SKM-1 (cell line): Measurements from ENCODE around the gene PRDM2.
"Not testable (repeated sequence)": the region's sequence is repeated elsewhere in the genome, so short reads cannot be mapped to it uniquely, and the experiment has no call there.

Experiments
- DNase-seq: peaks from one replicate; lab custom pipeline; 2025; ENCODE audit not compliant: unreplicated experiment; lab: John Stamatoyannopoulos, UW

PRDM2 gene

DNA sequence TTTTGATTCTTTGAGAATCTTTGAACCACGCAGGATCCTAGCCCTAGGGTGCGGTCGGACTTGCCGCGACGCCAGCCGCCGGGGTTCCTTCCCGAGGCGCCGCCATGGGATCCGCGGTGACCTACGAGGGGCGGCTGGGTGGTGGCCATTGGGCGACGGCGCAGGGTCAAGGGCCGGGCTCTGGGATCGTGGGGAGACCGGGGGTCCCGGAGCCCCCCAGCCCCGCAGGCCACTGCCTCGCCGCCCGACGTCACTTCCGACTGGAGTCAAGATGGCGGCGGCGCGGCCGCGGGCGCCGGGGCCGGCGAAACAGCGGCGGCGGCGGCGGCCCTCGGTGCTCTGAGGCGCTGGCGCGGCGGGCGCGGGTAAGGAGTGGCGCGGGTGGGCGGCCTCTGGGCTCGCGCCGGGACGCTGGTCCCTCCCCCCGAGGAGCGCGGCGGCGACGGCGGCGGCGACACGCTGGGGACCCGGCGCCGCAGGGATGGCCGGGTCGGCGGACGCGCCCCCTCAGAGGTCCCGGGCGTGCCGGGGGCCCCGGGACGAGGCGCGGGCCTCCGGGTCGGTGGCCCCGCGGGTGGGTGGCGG lies at the start of gene PRDM2:
Gene PRDM2, plus strand, starts transcription at position 253 of the 585 bp plus-strand sequence. CDS start 15,418 bp downstream, outside the sequence.
- no peak for DNase-seq

GRCh38 chr1:13651279-13651678 lies 48.7 kb upstream of the PRDM2 start:
- DNase-seq, result no peak

- DNase-seq, result no peak
These were observed 47.8 kb upstream of the PRDM2 start for GRCh38 chr1:13652238-13652637.

GRCh38 chr1:13661539-13661938 lies 38.4 kb upstream of the PRDM2 start:
- no peak for DNase-seq

- DNase-seq, result no peak
These were observed 37.5 kb upstream of the PRDM2 start for GRCh38 chr1:13662493-13662892.

GRCh38 chr1:13663969-13664368 lies 36.0 kb upstream of the PRDM2 start:
- DNase-seq, result no peak

DNA sequence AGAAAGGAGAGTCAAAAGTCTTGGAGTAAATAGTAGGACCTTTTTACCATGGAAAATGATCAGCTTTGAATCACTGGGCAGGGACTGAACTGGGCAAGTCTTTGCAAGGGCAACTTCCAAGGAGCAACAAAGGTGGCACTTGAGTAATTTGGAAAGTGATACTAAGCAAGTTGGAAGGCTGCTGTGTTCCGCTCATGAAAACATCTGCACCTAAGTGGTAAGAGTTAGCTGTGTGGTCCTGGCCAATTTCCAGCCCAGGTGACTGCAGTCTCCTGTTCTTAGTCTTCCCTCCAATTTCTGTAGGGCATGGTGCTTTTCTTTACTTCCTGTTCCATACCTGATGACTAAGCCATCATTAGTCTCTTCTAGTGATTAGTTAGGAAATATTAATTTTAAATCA lies 35.5 kb upstream of the PRDM2 start:
- DNase-seq, result no peak

DNA sequence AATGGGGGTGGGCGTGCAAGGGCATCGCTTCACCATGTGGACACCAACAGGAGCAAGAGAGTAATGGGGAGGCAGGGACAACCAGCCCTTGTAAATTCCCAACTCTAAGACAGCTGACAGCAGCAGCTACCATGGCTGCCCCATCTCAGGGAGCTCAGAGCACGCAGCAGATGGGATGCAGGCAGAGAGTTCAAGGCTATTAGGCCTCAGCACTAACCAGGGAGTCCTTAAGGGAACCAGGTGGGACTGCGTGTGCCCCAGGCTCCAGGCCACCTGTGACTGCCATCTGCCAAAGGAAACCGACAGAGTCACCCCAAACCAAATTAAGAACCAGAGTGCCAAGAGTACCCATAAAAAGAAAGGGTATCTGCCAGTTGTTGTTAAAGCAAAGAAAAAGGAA lies 33.7 kb upstream of the PRDM2 start:
- no peak for DNase-seq

- DNase-seq, result no peak
These were observed 32.3 kb upstream of the PRDM2 start for GRCh38 chr1:13667691-13668090.

- no peak for DNase-seq
These were observed 25.6 kb upstream of the PRDM2 start for GRCh38 chr1:13674377-13674776.

DNA sequence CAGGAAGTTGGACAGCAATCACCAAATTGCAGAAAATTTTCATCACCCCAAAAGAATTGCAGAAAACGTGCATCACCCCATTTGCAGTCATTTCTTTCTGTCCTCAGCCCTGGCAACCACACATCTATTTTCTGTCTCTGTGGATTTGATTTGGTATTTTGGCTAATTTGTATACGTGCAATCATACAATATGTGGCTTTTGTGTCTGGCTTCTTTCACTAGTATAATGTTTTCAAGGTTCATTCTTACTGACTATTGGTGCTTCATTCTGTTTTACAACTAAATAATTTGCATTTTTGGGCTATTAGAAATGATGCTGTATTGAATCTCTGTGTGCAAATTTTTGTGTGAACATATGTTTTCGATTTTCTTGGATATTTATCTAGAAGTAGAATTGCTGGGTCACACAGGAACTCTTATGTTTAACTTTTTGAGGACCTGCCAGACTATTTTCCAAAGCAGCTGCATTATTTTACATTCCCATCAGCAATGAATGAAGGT lies 24.8 kb upstream of the PRDM2 start:
- DNase-seq, result no peak

GRCh38 chr1:13677896-13678295 lies 22.1 kb upstream of the PRDM2 start:
- no peak for DNase-seq

DNA sequence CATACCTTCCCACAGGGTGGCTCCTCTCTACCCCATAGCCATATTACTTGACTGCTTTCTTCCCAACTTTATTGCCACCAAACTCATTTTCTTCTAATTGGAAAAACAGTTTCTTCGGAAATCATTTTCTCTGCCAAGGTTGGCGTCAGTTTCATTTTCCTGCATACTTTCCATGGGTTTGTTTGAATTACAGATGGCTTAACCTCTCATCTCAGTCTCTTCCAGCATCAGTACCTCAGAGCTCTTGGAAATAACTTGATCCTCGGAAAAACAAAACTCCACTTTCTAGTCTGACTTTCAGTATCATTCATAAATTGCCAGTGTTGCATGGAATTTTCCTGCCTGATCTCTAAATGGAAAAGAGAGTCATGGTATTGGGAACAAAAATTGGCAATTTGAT lies 20.3 kb upstream of the PRDM2 start:
- no peak for DNase-seq

GRCh38 chr1:13680609-13681008 lies 19.4 kb upstream of the PRDM2 start:
- DNase-seq, result not testable (repeated sequence)

DNA sequence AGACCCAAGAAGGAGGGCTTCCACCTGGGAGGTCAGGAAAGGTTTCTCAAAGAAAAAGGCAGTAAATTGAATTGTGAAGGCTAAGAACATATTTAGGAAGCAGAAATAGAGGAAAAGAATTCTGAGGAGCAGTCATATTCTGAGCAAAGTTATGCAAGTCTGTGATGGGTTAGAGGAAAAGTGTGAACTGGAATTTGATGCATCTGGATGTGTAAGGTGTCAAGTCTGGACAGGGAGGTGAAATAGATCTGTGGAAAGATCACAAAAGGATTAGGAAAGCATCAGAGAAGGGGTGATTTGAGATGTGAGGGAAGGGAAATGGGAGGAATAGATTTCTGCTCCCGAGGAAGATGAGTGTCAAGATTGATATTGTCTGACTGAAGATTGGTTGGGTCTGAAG lies 18.1 kb upstream of the PRDM2 start:
- no peak for DNase-seq

DNA sequence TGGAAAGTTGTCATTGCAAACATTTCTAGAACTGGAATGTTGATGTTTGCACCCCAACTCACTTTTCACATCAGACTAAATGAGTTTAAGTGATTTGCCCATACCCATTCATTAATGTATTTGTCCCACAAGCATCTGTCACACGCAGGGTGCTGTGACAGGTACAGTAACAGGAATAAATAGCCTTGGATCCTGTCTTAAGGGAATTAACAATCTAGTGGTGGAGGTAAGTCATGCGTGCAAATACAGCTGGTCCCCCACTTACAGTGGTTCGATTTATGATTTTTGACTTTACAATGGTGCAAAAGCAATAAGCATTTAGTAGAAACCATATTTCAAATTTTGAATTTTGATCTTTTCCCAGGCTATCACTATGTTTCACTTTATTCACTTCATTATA lies 17.5 kb upstream of the PRDM2 start:
- DNase-seq, result no peak

DNA sequence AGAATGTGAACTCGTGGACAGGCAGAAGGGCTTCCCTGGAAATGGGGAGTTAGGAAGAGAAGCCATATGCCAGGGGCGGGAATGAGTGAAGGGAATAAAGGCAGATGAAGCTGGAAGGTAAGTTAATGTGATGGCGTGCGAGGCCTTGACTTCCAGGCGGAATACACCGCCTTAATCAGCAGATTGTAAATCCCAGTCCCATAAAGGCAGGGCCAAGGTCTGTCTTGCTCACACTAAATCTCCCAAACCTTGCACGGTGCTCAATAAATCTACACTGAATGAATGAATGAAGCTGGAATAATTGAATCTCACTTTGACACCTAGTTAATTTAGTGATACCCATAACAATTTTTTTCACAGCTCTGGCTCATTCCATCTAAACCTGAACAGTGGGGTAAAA lies 16.8 kb upstream of the PRDM2 start:
- no peak for DNase-seq

DNA sequence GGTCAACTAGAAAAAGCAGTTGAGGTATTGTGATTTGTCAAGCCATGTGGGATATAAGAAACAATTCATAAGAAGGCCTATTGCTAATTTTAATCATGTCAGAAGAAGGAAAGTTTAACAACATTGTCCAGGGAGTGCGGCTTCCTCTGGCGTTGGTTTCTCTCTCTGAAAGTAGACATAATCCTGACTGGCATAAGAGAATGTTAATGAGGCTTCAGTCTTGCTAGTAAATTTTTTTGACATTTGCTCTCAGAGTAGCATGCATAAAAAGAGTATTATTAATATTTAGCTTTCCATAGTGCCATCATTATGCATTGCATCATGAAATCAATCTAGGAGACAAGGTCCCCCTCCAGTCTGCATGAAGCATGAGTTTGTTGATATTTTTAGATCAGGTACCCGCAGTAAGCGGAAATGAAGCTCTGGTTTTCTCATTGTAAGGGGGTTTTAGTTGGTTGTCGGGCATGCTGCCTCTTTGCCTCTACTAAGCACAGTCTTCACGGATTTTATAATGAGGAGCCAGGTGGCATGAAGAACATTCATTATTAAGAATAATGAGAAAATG lies 12.8 kb upstream of the PRDM2 start:
- DNase-seq, result no peak

DNA sequence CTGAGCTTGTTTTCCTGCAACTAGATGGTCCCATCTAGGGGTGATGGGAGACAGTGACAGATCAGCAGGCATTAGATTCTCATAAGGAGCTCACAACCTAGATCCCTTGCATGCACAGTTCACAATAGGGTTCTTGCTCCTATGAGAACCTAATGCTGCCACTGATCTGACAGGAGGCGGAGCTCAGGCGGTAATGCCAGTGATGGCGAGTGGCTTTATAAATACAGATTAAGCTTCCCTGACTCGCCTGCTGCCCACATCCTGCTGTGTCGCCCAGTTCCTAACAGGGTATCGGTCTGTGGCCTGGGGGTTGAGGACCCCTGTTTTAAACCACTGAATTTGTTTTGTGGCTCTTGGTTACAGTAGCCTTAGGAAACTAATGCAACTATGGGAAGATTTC lies 6.9 kb upstream of the PRDM2 start:
- DNase-seq, result not testable (repeated sequence)

GRCh38 chr1:13694886-13695684 lies 4.9 kb upstream of the PRDM2 start:
- DNase-seq, result no peak

DNA sequence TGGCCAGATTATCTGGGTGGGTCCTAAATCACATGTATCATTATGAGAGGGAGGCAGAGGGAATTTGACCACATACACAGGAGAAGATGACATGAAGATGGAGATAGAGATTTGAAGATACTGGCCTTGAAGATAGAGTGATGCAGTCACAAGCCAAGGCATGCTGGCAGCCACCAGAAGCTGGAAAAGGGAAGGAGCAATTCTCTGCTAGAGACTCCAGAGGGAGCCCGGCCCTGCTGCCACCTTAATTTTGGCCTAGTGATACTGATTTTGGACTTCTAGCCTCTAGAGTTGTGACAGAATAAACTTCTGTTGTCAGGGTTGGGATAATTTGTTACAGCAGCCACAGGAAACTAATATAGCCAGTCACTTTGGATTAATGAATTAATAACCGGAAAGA lies 2.2 kb upstream of the PRDM2 start:
- DNase-seq, result no peak

- DNase-seq, result no peak
These were observed 478 bp upstream of the PRDM2 start for GRCh38 chr1:13699510-13699909.
